Karpas-422 (cell line): ENCODE results near the gene AOX1. TPM values are rescaled to one million over a fixed set of nuclear protein-coding genes. Genes with fewer than 3 reads are reported as not detected.
"Not testable (repeated sequence)": the region's sequence is repeated elsewhere in the genome, so short reads cannot be mapped to it uniquely, and the experiment has no call there.

Source experiments
- DNase-seq: peaks from one replicate; pipeline ENCODE4 v3.0.0-alpha.2; 2015
- H2AFZ ChIP-seq: fragments of 200-600 bp; sonication (generic); 2 replicates; pipeline ENCODE4 v1.6.1; 2014; ENCODE audit warnings: antibody characterized with exemption, low read length, mixed read lengths
- H3K27ac ChIP-seq: fragments of 200-600 bp; sonication (generic); 2 replicates; pipeline ENCODE4 v1.5.1; 2014; ENCODE audit warnings: mild to moderate bottlenecking, low read length, moderate library complexity
- H3K27me3 ChIP-seq: fragments of 200-600 bp; sonication (generic); 2 replicates; pipeline ENCODE4 v1.6.1; 2014; ENCODE audit warnings: low read length, mixed read lengths
- H3K36me3 ChIP-seq: fragments of 200-600 bp; sonication (generic); 2 replicates; pipeline ENCODE4 v1.6.1; 2014; ENCODE audit warnings: low read length, mixed read lengths; ENCODE audit not compliant: insufficient read depth
- H3K4me1 ChIP-seq: fragments of 200-600 bp; sonication (generic); 2 replicates; pipeline ENCODE4 v1.6.1; 2014; ENCODE audit warnings: mild to moderate bottlenecking, low read length, mixed read lengths
- H3K4me2 ChIP-seq: fragments of 200-600 bp; sonication (generic); 2 replicates; pipeline ENCODE4 v1.6.1; 2014; ENCODE audit warnings: low read length, low read depth, mild to moderate bottlenecking; ENCODE audit not compliant: poor library complexity, severe bottlenecking
- H3K4me3 ChIP-seq: fragments of 200-600 bp; sonication (generic); 2 replicates; pipeline ENCODE4 v1.5.1; 2014; ENCODE audit warnings: mild to moderate bottlenecking, antibody characterized with exemption, low read length, mixed read lengths
- H3K79me2 ChIP-seq: fragments of 200-600 bp; sonication (generic); 2 replicates; pipeline ENCODE4 v1.6.1; 2014; ENCODE audit warnings: mild to moderate bottlenecking, low read length, mixed read lengths
- H3K9ac ChIP-seq: fragments of 200-600 bp; sonication (generic); 2 replicates; pipeline ENCODE4 v1.6.0; 2014; ENCODE audit warnings: low read length
- H3K9me2 ChIP-seq: fragments of 200-600 bp; sonication (generic), shearing (Covaris generic); replicated peaks from 2 replicates; pipeline ENCODE4 v1.6.0; 2014; ENCODE audit warnings: mild to moderate bottlenecking, low read length, moderate library complexity; ENCODE audit not compliant: insufficient read depth
- H3K9me3 ChIP-seq: fragments of 300-700, 200-600 bp; sonication (generic); 2 replicates; pipeline ENCODE4 v1.6.1; 2014; ENCODE audit warnings: low read length, mixed read lengths
- H4K20me1 ChIP-seq: fragments of 200-600 bp; sonication (generic); 2 replicates; pipeline ENCODE4 v1.6.1; 2014; ENCODE audit warnings: mild to moderate bottlenecking, antibody characterized with exemption, low read length, low read depth; ENCODE audit not compliant: insufficient read depth
- total RNA-seq: library from RNA; depleted of rRNA; stranded (reverse); fragments of >200 nt; shearing (Covaris generic); gene quantifications from 2 replicates; pipeline ENCODE4 v1.2.3, GENCODE V29; 2014; ENCODE audit warnings: low replicate concordance

The AOX1 gene
- total RNA-seq, 1 experiment from 2014 or later: 0.37 TPM

DNA sequence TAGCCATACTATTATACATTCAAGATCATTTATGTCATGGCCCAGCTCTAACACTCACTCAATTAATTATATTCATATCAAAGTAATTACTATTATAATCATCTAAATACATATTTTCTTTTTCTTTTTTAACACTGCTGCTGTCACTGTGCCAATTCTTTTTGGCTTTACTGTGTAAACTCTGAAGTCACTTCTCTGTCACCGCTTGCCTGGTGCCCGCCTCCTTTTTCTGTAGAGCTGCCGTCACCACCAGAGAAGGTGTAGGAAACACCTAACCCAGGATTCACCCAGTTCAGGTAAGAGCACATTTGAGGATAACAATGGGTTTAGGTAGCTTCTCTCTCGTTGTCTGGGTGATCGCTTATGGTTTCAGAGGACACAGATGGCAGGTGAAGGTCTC is 93.3 kb downstream of the AOX1 start:
- Histone ChIP-seq H3K27ac (no peak overlapping the region), H3K9ac (no peak overlapping the region), H3K27me3 (no peaks in the 10 kb centered on the region), H3K79me2 (no peaks in the 10 kb centered on the region), H3K9me3 (no peaks in the 10 kb centered on the region), H4K20me1 (no peaks in the 10 kb centered on the region), H3K9me2 (no peaks in the 10 kb centered on the region), H2AFZ (no peak overlapping the region), H3K36me3 (no peaks in the 10 kb centered on the region), H3K4me2 (no peak overlapping the region), H3K4me3 (no peak overlapping the region), H3K4me1 (no peaks in the 10 kb centered on the region)
- DNase-seq: no peak

DNA sequence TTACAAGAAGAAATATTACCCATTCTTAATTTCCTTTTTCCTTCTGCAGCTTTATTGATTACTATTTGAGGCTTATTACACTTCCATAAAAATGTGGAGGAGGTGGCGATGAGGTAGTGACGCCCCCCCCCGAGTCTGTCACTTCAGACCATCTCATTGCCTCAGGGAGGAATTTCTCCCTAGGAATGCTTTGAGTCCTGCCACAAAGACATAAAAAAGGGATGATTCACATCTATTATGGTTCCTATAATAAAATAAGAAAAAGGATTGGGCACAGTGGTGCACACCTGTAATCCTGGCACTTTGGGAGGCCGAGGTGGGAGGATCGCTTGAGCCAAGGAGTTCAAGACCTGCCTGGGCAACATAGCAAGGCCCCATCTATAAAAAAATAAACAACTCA is 93.7 kb downstream of the AOX1 start:
- no peak overlapping the region for H3K9ac ChIP-seq
- no peak for DNase-seq
- no peak overlapping the region for H3K4me2 ChIP-seq
- H3K79me2 ChIP-seq: no peaks in the 10 kb centered on the region
- no peak overlapping the region for H3K4me3 ChIP-seq
- H3K9me3 ChIP-seq: no peaks in the 10 kb centered on the region
- H3K4me1 ChIP-seq: no peaks in the 10 kb centered on the region
- H3K27me3 ChIP-seq: no peaks in the 10 kb centered on the region
- H3K36me3 ChIP-seq: no peaks in the 10 kb centered on the region
- H4K20me1 ChIP-seq: no peaks in the 10 kb centered on the region
- H3K27ac ChIP-seq: no peak overlapping the region
- no peak overlapping the region for H2AFZ ChIP-seq
- no peaks in the 10 kb centered on the region for H3K9me2 ChIP-seq

DNA sequence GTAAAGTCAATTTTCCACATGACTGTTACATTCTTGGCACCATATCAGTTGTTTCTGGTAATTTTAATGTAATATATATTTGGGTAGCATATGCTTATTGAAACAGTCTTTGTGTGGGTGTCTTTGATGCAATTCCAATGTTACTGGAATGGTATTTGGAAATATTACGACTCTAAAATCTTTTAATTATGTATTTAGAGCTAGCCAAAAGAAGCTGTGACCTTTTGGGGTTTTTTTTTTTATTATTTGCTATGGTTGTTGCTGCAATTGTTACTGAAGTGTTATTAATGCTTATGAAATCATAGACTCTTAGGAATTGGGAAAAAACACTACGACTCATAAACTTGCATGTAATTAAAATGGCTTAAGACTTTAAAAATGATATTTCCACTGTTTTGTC is 95.9 kb downstream of the AOX1 start:
- no peak for DNase-seq
- Histone ChIP-seq H3K4me3 (no peak overlapping the region), H3K27me3 (no peaks in the 10 kb centered on the region), H3K9me2 (no peaks in the 10 kb centered on the region), H3K4me2 (no peak overlapping the region), H3K27ac (no peak overlapping the region), H4K20me1 (no peaks in the 10 kb centered on the region), H3K9me3 (no peaks in the 10 kb centered on the region), H2AFZ (no peak overlapping the region), H3K4me1 (no peaks in the 10 kb centered on the region), H3K36me3 (no peaks in the 10 kb centered on the region), H3K9ac (no peak overlapping the region), H3K79me2 (no peaks in the 10 kb centered on the region)

DNA sequence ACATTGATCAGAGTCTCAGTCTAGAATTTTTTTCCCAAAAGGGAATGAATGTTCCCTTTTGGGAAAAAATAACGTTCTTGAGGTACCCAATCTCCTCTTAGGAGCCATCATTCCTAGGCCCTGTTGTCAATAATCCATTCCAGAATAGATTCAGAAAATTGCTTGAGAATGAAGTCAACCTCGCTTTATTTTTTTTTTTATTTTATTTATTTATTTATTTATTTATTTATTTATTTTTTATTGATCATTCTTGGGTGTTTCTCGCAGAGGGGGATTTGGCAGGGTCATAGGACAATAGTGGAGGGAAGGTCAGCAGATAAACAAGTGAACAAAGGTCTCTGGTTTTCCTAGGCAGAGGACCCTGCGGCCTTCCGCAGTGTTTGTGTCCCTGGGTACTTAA is 96.6 kb downstream of the AOX1 start:
- H3K27me3 ChIP-seq, H3K4me1 ChIP-seq, H3K4me3 ChIP-seq: not testable (repeated sequence)

DNA sequence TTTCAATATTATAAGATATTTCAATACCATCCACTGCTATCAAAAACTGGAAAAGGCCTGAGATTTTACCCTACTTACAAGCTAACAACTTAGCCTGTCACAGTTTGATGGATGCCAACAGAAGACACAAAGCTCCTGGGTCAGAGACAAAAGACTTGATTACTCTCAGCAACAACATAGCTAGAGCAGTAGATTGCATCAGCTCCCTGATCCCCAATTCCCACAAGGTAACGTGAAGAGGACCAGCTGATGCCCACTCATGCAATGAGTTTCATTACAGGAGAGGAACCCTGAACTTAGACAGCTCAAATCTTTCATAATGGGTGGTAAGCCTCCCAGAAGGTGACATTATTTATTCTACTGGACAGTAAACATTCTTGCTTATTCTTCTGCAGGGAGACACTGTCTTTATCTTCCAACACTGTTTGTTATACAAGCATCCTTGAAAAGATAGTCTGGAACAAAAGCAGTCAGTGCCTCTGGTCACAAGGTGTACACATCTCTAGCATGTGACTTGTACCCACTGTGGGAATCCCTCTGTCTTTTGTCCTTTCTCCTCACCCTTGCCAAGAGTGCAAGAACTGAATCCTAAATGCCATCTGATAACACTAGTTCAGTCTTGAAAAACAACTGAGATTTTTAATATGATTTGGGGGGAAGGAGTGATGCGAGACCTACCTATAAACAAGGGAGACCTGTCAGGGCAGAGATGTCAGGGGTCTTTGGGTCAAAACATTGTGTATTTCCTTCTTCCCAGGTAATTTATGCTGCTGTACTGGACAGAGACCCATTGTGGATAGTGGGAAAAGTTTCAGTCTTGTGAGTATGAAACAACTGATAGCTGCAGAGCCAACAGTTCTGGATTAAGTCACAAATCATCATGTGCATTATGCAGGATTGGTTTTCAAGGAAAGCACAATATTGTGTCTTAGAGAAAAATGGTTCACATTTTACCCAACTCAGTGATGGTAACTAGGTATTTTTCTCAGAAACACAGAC is 102.4 kb downstream of the AOX1 start:
- H3K36me3 ChIP-seq: no peaks in the 10 kb centered on the region
- no peaks in the 10 kb centered on the region for H3K27me3 ChIP-seq
- no peak overlapping the region for H3K4me2 ChIP-seq
- no peaks in the 10 kb centered on the region for H4K20me1 ChIP-seq
- no peak overlapping the region for H3K27ac ChIP-seq
- H3K9me2 ChIP-seq: no peaks in the 10 kb centered on the region; the same call in 1 of the 2 replicates
- H3K79me2 ChIP-seq: no peaks in the 10 kb centered on the region
- no peak overlapping the region for H3K9ac ChIP-seq
- no peaks in the 10 kb centered on the region for H3K4me1 ChIP-seq
- DNase-seq: no peak
- H3K4me3 ChIP-seq: no peak overlapping the region
- no peak overlapping the region for H2AFZ ChIP-seq
- H3K9me3 ChIP-seq: no peaks in the 10 kb centered on the region

More for the DNA sequence above, 96.6 kb downstream of the AOX1 start:
- not testable (repeated sequence) for H4K20me1 ChIP-seq, H3K9me2 ChIP-seq, DNase-seq, H3K9me3 ChIP-seq, H3K36me3 ChIP-seq, H3K79me2 ChIP-seq, H2AFZ ChIP-seq, H3K27ac ChIP-seq, H3K4me2 ChIP-seq, H3K9ac ChIP-seq

DNA sequence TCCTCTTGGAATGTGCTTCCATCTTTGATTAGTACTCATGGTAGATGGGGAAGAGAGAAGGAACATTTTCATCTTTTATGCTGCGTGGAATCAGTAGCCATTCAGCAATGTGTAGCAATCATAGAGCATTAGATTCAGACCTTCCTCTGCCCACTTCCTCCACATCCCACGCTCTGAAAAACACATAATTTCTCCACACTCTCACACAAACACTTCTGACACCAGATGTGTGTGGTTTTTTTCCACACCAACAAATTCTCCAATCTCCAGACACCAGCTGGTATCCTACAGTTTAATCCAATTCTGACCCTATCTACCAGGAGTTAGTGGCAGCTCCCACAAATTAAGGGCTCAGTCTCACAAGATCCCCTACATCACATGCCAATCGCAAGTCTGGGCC is 103.3 kb downstream of the AOX1 start:
- H2AFZ ChIP-seq: no peak overlapping the region
- H3K4me2 ChIP-seq: no peak overlapping the region
- H3K27ac ChIP-seq: no peak overlapping the region
- H3K9me3 ChIP-seq: no peaks in the 10 kb centered on the region
- no peak overlapping the region for H3K4me3 ChIP-seq
- H3K4me1 ChIP-seq: no peaks in the 10 kb centered on the region
- H3K9ac ChIP-seq: no peak overlapping the region
- H3K36me3 ChIP-seq: no peaks in the 10 kb centered on the region
- DNase-seq: no peak
- no peaks in the 10 kb centered on the region for H3K27me3 ChIP-seq
- no peaks in the 10 kb centered on the region for H3K79me2 ChIP-seq
- no peaks in the 10 kb centered on the region; the same call in 1 of the 2 replicates for H3K9me2 ChIP-seq
- no peaks in the 10 kb centered on the region for H4K20me1 ChIP-seq

DNA sequence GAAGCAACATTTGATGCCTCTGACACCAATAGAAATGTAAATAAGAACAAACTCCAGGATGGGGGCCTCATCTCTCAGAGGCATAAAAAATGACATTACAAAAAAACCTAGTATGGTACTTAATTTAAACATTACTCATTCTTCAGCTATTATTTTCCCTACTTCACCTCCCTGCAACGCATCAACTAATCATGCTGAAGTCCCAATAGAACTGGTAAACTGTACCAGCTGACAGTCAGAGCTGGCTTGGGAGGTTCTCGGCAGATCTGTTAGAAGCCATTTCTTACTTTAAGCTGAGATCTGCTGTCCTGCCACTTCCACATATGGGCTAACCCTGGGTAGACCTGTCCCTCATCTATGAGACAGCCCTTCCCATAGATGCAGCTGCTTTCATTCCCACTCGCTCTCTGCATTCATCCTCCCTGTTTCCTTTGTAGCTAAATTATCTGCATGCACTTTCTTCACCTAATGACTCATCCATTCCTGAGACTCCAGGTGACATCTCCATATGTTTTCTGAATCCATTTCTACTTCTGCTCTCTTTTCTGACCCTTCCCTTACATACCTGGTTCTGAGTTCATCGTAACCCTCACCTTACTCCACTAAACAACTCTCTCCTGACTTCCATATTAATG is 108.1 kb downstream of the AOX1 start:
- Histone ChIP-seq H2AFZ (no peak overlapping the region), H3K4me1 (peaks cover 5% of the 10 kb centered on the region; the same call in 1 of the 2 replicates), H4K20me1 (no peaks in the 10 kb centered on the region), H3K4me2 (no peak overlapping the region), H3K36me3 (no peaks in the 10 kb centered on the region), H3K4me3 (no peak overlapping the region), H3K9ac (no peak overlapping the region), H3K27ac (no peak overlapping the region), H3K27me3 (0 out of 2 replicates have a peak, but pooled peaks cover 2% of the 10 kb centered on the region), H3K9me2 (no peaks in the 10 kb centered on the region; the same call in 1 of the 2 replicates), H3K79me2 (no peaks in the 10 kb centered on the region), H3K9me3 (no peaks in the 10 kb centered on the region)
- DNase-seq: no peak

DNA sequence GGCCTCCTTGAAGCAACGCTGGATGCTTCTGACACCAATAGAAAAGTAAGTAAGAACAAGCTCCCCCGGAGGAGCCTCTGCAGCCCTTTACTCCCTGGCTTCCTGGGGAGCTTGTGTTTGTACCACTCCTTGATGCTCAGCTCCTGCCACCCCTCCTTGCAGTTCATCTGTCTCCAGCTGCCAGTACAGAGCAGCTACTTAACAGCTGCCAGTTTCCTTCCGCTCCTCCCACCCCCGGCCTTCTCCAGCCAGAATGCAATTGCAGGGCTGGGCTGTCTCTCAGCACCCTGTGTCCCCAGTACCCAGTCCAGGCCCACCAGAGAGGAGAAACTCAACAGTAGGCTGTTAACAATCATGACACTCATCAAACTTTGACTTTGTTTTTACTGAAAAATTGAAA is 109.4 kb downstream of the AOX1 start:
- Histone ChIP-seq H3K9ac (no peak overlapping the region), H2AFZ (no peak overlapping the region), H3K27me3 (0 out of 2 replicates have a peak, but pooled peaks cover 2% of the 10 kb centered on the region), H3K79me2 (no peaks in the 10 kb centered on the region), H3K36me3 (no peaks in the 10 kb centered on the region), H3K27ac (no peak overlapping the region), H3K9me3 (no peaks in the 10 kb centered on the region), H3K4me2 (no peak overlapping the region), H3K9me2 (no peaks in the 10 kb centered on the region; the same call in 1 of the 2 replicates), H3K4me1 (peaks cover 5% of the 10 kb centered on the region; the same call in 1 of the 2 replicates), H3K4me3 (no peak overlapping the region), H4K20me1 (no peaks in the 10 kb centered on the region)
- no peak for DNase-seq
